C4-2B (cell line): ENCODE data around the gene CDKL4.
"Not testable (repeated sequence)": the region's sequence is repeated elsewhere in the genome, so short reads cannot be mapped to it uniquely, and the experiment has no call there.

Experiments used
- H3K27ac ChIP-seq: fragments of 450-650 bp; 2 replicates; pipeline ENCODE4 v1.5.1; 2017
- ZFX ChIP-seq: fragments of 450-650 bp; IDR thresholded peaks from 2 replicates; pipeline ENCODE4 v1.6.1; 2017
- TF ChIP-seq, protein P1 (sequence below): fragments of 450-650 bp; conservative IDR thresholded peaks from 2 replicates; pipeline ENCODE4 v1.5.1; 2017; ENCODE audit warnings: mild to moderate bottlenecking

CDKL4 gene

GRCh38 chr2:39247512-39248043 is 3.8 kb upstream of the CDKL4 start:
- no peak overlapping the region for H3K27ac ChIP-seq
- TF ChIP-seq, protein P1, sequence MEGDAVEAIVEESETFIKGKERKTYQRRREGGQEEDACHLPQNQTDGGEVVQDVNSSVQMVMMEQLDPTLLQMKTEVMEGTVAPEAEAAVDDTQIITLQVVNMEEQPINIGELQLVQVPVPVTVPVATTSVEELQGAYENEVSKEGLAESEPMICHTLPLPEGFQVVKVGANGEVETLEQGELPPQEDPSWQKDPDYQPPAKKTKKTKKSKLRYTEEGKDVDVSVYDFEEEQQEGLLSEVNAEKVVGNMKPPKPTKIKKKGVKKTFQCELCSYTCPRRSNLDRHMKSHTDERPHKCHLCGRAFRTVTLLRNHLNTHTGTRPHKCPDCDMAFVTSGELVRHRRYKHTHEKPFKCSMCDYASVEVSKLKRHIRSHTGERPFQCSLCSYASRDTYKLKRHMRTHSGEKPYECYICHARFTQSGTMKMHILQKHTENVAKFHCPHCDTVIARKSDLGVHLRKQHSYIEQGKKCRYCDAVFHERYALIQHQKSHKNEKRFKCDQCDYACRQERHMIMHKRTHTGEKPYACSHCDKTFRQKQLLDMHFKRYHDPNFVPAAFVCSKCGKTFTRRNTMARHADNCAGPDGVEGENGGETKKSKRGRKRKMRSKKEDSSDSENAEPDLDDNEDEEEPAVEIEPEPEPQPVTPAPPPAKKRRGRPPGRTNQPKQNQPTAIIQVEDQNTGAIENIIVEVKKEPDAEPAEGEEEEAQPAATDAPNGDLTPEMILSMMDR, result no peak
- no peak for TF ChIP-seq ZFX

- TF ChIP-seq ZFX, result no peak
- TF ChIP-seq, protein P1, result no peak
- no peak overlapping the region for H3K27ac ChIP-seq
These were observed 2.7 kb upstream of the CDKL4 start for GRCh38 chr2:39246382-39246980.

GRCh38 chr2:39244963-39245625 is 1.3 kb upstream of the CDKL4 start:
- H3K27ac ChIP-seq, result not testable (repeated sequence)

GRCh38 chr2:39244241-39244862 is 582 bp upstream of the CDKL4 start:
- not testable (repeated sequence) for H3K27ac ChIP-seq

GRCh38 chr2:39241588-39241987 is 2.2 kb downstream of the CDKL4 start:
- TF ChIP-seq ZFX, result no peak
- TF ChIP-seq, protein P1, result no peak
- H3K27ac ChIP-seq, result no peak overlapping the region

- no peak overlapping the region for H3K27ac ChIP-seq
- no peak for TF ChIP-seq ZFX
These were observed 3.0 kb downstream of the CDKL4 start for GRCh38 chr2:39240758-39241157.

DNA sequence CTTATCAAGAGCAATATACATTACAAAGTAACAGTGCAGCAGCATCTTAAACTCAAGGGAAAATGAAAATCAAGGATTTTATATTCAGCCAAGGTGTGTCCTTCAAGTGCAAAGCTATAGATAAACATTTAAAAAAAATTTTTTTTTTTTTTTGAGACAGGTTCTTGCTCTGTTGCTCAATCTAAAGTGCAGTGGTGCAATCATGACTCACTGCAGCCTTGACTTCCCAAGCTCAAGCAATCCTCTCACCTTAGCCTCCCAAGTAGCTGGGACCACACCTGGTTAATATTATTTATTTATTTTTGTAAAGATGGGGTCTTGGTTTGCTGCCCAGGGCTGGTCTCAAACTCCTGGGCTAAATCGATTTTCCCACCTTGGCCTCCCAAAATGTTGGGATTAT is 9.0 kb downstream of the CDKL4 start:
- no peak overlapping the region for H3K27ac ChIP-seq
- no peak for TF ChIP-seq ZFX
- TF ChIP-seq, protein P1, result no peak

DNA sequence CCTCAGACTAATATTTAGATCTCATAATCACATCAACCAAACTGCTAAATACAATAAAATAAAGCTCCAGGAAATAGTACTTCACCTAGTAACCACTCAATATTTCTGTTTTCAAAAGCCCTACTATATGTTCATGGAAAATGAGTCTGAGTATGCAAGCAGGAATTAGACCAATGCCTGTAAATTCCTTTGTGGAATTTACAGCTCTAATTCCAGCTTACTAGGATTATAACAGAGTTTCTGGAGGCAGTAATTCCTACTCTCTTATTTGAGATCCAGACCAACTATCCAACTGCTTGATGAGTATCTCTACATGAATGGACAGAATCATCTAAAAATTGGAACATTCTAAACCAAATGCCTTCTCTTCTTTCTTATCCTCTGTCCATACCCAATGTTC is 11.6 kb downstream of the CDKL4 start:
- no peak for TF ChIP-seq ZFX
- TF ChIP-seq, protein P1, result no peak
- H3K27ac ChIP-seq, result no peak overlapping the region
